Endothelial cell of umbilical vein (primary cell): ENCODE measurements around the gene PRRC2B. TPM values are rescaled to one million over a fixed set of nuclear protein-coding genes. Genes with fewer than 3 reads are reported as not detected.

Source experiments
- BruUV-seq: library from RNA; stranded (reverse); fragments of 400-500 nt; replicated peaks from 2 replicates; lab custom pipeline; 2021; lab: Mats Ljungman, UMichigan
- CTCF ChIA-PET: fragments of 300-600, 350-600 bp; sonication (Branson Sonifier 250); formaldehyde crosslinking; loops from one replicate; lab custom pipeline; 2021; ENCODE audit warnings: antibody characterized with exemption, inconsistent platforms; lab: Charles Lee
- POLR2A ChIA-PET: fragments of 300-600, 350-600 bp; sonication (Branson Sonifier 250); formaldehyde crosslinking; loops from one replicate; lab custom pipeline; 2021; ENCODE audit warnings: antibody characterized with exemption, inconsistent platforms; lab: Charles Lee
- DNase-seq: peaks from one replicate; pipeline ENCODE4 v3.0.0-alpha.2; 2011; ENCODE audit warnings: low read depth, low spot score
- FAIRE-seq: peaks from 2 replicates; lab custom pipeline; 2011; peaks lifted over from hg19 to GRCh38; lab: Jason Lieb, UNC
- H2AFZ ChIP-seq: 2 replicates; pipeline ENCODE4 v1.6.0; 2012; ENCODE audit warnings: low read depth, low read length, control low read depth, inconsistent platforms
- H3K27ac ChIP-seq: 2 replicates; pipeline ENCODE4 v1.5.1; 2011; ENCODE audit warnings: low read depth, mild to moderate bottlenecking, control low read depth, low read length, moderate library complexity; ENCODE audit not compliant: insufficient read depth
- H3K27me3 ChIP-seq, 2 experiments: 2 replicates each; pipeline versions ENCODE4 v1.6.0 to v1.6.1; 2011; ENCODE audit warnings: low read length in 2 of 2, mixed read lengths in 1 of 2; ENCODE audit not compliant: control insufficient read depth in 2 of 2, insufficient read depth in 2 of 2
- H3K36me3 ChIP-seq, 2 experiments: 2 replicates in 1 of 2; 3 replicates in 1 of 2; pipeline ENCODE4 v1.5.1; 2011; ENCODE audit warnings: low read length in 2 of 2, mild to moderate bottlenecking in 1 of 2, moderate library complexity in 1 of 2; ENCODE audit not compliant: control insufficient read depth in 2 of 2, insufficient read depth in 2 of 2; ENCODE audit errors: extremely low read depth in 1 of 2
- H3K4me1 ChIP-seq: 3 replicates; pipeline ENCODE4 v1.5.1; 2011; ENCODE audit warnings: mild to moderate bottlenecking, low read length; ENCODE audit not compliant: control insufficient read depth, insufficient read depth; ENCODE audit errors: extremely low read depth
- H3K4me2 ChIP-seq: 2 replicates; pipeline ENCODE4 v1.6.1; 2011; ENCODE audit warnings: low read length, control low read depth, mixed read lengths; ENCODE audit not compliant: insufficient read depth
- H3K4me3 ChIP-seq, 3 experiments: fragments of 200-600 bp in 1 of 3; sonication (generic), shearing (Covaris generic) in 1 of 3; replicated peaks in 1 of 3; 2 replicates each; pipeline ENCODE4 v1.5.1; 2011 to 2016; ENCODE audit warnings: control low read depth in 3 of 3, low read length in 3 of 3, mild to moderate bottlenecking in 2 of 3, inconsistent platforms in 1 of 3, low read depth in 1 of 3, moderate library complexity in 1 of 3; ENCODE audit not compliant: insufficient read depth in 1 of 3
- H3K79me2 ChIP-seq: 2 replicates; pipeline ENCODE4 v1.6.0; 2012; ENCODE audit warnings: low read length, inconsistent platforms; ENCODE audit not compliant: control insufficient read depth, insufficient read depth
- H3K9ac ChIP-seq: replicated peaks from 2 replicates; pipeline ENCODE3; 2011; ENCODE audit warnings: low read length, control low read depth; ENCODE audit not compliant: insufficient read depth; ENCODE audit errors: extremely low read depth
- H3K9me1 ChIP-seq: replicated peaks from 3 replicates; pipeline ENCODE4 v1.6.0; 2011; ENCODE audit warnings: mild to moderate bottlenecking, low read length; ENCODE audit not compliant: control insufficient read depth, insufficient read depth; ENCODE audit errors: extremely low read depth
- H3K9me3 ChIP-seq: replicated peaks from 2 replicates; pipeline ENCODE4 v1.5.1; 2012; ENCODE audit warnings: low read length, inconsistent platforms; ENCODE audit not compliant: control insufficient read depth, insufficient read depth
- H4K20me1 ChIP-seq: replicated peaks from 2 replicates; pipeline ENCODE3; 2011; ENCODE audit warnings: mild to moderate bottlenecking, low read length; ENCODE audit not compliant: control insufficient read depth, insufficient read depth; ENCODE audit errors: extremely low read depth
- FOS ChIP-seq: IDR thresholded peaks from 2 replicates; pipeline ENCODE4 v1.6.1; 2011; ENCODE audit warnings: mild to moderate bottlenecking, low read length, moderate library complexity, borderline replicate concordance; ENCODE audit not compliant: insufficient read depth
- dilution Hi-C: fragments of 300-500 bp; cut with MboI; formaldehyde crosslinking; loops from one replicate; pipeline ENCODE4 v1.15.0; 2019; ENCODE audit warnings: low sequenced_read_pairs; ENCODE audit not compliant: extremely low pct_ligation_motif_present
- intact Hi-C: fragments of 100-400 bp; cut with micrococcal nuclease; formaldehyde crosslinking; loops from one replicate; pipeline ENCODE4 v1.10.0; 2022
- polyA plus RNA-seq, 4 experiments: library from polyadenylated mRNA; depleted of rRNA in 3 of 4; stranded (reverse) in 3 of 4; unstranded in 1 of 4; fragments of >200 nt; gene quantifications; 2 replicates each; pipeline versions ENCODE4 v1.2.1 to v1.2.3, GENCODE V29; 2011 to 2012; ENCODE audit warnings: missing spikeins in 1 of 4
- total RNA-seq: library from RNA; stranded (reverse); gene quantifications from 2 replicates; pipeline ENCODE4 v1.2.3, GENCODE V29; 2021
- TF ChIP-seq, protein P1 (sequence below), 2 donors: IDR thresholded peaks; 1 replicate in 1 of 2; 2 replicates in 1 of 2; pipeline ENCODE4 v1.5.1; 2011; ENCODE audit warnings: low read length in 2 of 2, mild to moderate bottlenecking in 2 of 2, moderate library complexity in 2 of 2, control low read depth in 1 of 2, inconsistent platforms in 1 of 2, low read depth in 1 of 2; ENCODE audit not compliant: insufficient read depth in 1 of 2; ENCODE audit errors: extremely low read depth in 1 of 2

PRRC2B gene
- total and polyA plus RNA-seq, 2 donors (not counting 3 experiments of a cell fraction or from before 2014, with no cell fraction given), result 35.6 to 256 TPM

DNA sequence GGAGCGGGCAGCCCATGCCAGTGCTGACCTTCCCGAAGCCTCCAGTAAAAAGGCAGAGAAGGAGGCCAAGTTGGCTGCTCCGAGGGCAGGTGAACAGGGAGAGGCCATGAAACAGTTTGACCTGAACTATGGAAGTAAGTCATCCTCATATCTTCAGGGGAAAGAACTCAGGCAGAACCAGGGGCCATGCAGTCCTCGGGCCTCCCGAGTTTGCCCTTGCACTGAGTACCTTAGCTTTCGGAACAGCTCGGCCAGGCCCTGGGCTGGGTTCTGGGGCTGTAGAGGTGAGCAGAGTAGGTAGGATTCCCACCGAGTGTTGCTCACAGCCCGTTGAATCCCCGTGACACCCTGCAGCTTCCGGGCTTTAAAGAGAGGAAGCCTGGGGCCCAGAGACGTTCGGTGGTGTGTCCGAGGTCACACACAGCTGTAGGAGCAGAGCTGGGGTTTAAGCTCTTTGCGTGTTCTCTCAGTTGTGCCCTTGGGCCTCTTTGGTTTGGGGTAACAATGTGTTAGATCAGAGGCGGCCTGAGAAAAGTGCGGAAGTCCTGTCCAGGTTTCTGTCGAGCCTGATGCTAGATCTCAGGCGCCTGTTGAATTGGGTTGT is 84.0 kb downstream of the PRRC2B start:
- intact Hi-C loops, result loop anchor here (1.0 to 5.0 kb wide), 2 partner anchors 111 to 128 kb away; no protein-coding TSS in a partner anchor
- ChIA-PET POLR2A (no interaction called here), CTCF (interaction anchor here (0.9 to 5.7 kb wide), 3 partner anchors 8 to 128 kb away, joined by 3 to 35 read pairs (median 5); no protein-coding TSS in a partner anchor)
- Histone ChIP-seq H3K9me3 (no peaks in the 10 kb centered on the region), H3K4me2 (no peak overlapping the region), H3K9ac (no peak overlapping the region), H3K36me3 (peaks cover 40 to 76% of the 10 kb centered on the region in 2 experiments), H3K4me3 (no peak overlapping the region), H3K79me2 (peaks cover 16% of the 10 kb centered on the region), H4K20me1 (peaks cover 3% of the 10 kb centered on the region), H2AFZ (no peak overlapping the region), H3K4me1 (no peaks in the 10 kb centered on the region), H3K27me3 (no peaks in the 10 kb centered on the region), H3K27ac (no peak overlapping the region), H3K9me1 (no peaks in the 10 kb centered on the region)
- FAIRE-seq (no peak), DNase-seq (no peak)
- no TSS peak for BruUV-seq
- TF ChIP-seq FOS, result no peak
- dilution Hi-C loops, result no loop called here

DNA sequence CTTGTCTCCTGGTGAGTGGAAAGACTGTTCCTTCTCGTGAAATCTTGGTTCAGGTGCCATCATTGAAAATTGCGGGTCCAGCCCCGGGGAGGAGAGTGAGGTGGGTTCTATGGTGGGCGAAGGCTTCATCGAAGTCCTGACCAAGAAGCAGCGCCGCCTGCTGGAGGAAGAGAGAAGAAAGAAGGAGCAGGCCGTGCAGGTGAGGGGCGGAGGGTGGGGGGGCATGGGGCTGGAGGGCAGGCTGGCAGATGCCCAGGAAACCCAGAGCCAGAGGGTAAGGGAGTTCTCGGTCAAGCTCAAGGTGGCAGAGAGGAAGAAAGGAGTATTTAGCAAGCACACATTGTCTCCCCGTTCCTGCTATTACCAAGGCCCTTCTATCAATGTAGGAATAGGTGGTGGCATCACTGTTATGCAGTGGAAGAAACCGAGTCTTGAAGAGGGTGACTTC is 84.6 kb downstream of the PRRC2B start:
- POLR2A ChIA-PET, result no interaction called here
- H3K4me3 ChIP-seq, result no peak overlapping the region
- H3K36me3 ChIP-seq, result peaks cover 44 to 76% of the 10 kb centered on the region in 2 experiments
- intact Hi-C loops (loop anchor here (1.0 to 5.0 kb wide), 2 partner anchors 111 to 128 kb away; no protein-coding TSS in a partner anchor), dilution Hi-C loops (no loop called here)
- no peak overlapping the region for H2AFZ ChIP-seq
- H3K9me3 ChIP-seq, result no peaks in the 10 kb centered on the region
- FAIRE-seq (peak; percentile 18), DNase-seq (peak; percentile 29)
- H4K20me1 ChIP-seq, result no peaks in the 10 kb centered on the region
- H3K9ac ChIP-seq, result no peak overlapping the region
- no peak overlapping the region for H3K4me2 ChIP-seq
- H3K9me1 ChIP-seq, result no peaks in the 10 kb centered on the region
- TF ChIP-seq, protein P1, sequence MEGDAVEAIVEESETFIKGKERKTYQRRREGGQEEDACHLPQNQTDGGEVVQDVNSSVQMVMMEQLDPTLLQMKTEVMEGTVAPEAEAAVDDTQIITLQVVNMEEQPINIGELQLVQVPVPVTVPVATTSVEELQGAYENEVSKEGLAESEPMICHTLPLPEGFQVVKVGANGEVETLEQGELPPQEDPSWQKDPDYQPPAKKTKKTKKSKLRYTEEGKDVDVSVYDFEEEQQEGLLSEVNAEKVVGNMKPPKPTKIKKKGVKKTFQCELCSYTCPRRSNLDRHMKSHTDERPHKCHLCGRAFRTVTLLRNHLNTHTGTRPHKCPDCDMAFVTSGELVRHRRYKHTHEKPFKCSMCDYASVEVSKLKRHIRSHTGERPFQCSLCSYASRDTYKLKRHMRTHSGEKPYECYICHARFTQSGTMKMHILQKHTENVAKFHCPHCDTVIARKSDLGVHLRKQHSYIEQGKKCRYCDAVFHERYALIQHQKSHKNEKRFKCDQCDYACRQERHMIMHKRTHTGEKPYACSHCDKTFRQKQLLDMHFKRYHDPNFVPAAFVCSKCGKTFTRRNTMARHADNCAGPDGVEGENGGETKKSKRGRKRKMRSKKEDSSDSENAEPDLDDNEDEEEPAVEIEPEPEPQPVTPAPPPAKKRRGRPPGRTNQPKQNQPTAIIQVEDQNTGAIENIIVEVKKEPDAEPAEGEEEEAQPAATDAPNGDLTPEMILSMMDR (IDR thresholded peaks at IDR 0.05; ENCODE audit: extremely low read depth in 1 of 2, insufficient read depth in 1 of 2, low read depth in 1 of 2, low read length in 2 of 2), result peak; percentile 43 to 66
- no peak for TF ChIP-seq FOS
- no TSS peak for BruUV-seq
- H3K27ac ChIP-seq, result no peak overlapping the region
- H3K79me2 ChIP-seq, result peaks cover 12% of the 10 kb centered on the region
- CTCF ChIA-PET, result interaction anchor here (0.9 to 5.7 kb wide), 3 partner anchors 9 to 128 kb away, joined by 3 to 35 read pairs (median 5); no protein-coding TSS in a partner anchor
- H3K4me1 ChIP-seq, result no peaks in the 10 kb centered on the region
- H3K27me3 ChIP-seq, result no peaks in the 10 kb centered on the region
